ENCODE data around the gene ATP8B4.

GRCh38 chr15:50071551-50072258 is 47.3 kb downstream of the ATP8B4 start:
- TF ChIP-seq POLR2AphosphoS5 (IDR thresholded peaks at IDR 0.05) (no peak), CTCF (IDR thresholded peaks at IDR 0.05 in 8 of 11, conservative IDR thresholded peaks at IDR 0.05 in 3 of 11) (no peak), POLR2A (IDR thresholded peaks at IDR 0.05) (no peak)

Data from spleen (tissue), 7 donors.